ENCODE measurements around the gene CD70. TPM values are rescaled to one million over a fixed set of nuclear protein-coding genes. Genes with fewer than 3 reads are reported as not detected.

Gene CD70
- total RNA-seq, 4 donors from 2014 or later: 1.2 TPM; not detected in 3

DNA sequence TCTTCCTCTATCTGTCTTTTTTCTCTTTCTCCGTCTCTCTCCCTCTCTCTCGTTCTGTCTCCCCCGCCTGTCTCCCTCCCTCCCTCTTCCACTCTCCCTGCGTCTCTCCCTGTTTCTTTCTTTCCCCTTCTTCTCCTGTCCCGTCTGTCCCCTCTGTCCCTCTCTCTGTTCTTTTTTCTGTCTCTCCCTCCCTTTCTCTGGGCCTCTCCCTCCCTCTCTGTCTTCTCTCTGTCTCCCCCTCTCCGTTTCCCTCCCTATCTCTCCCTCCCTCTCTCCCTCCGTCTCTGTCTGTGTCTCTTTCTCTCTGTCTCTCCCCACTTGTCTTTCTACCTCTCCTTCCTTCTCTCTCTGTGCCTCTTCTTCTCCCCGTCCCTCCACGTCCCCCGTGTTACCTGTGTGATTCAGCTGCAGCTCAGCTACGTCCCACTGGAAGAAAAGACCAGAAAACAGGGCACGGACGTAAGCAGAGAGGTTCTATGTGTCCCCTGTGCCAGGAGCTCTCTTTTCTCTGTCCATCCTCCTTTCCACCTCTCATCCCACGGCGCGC lies 1.2 kb downstream of the CD70 start:
- Histone ChIP-seq H3K9me3 (no peaks in the 10 kb centered on the region), H3K36me3 (no peaks in the 10 kb centered on the region), H3K27ac (no peak overlapping the region), H3K4me1 (no peaks in the 10 kb centered on the region), H3K27me3 (peaks cover 5 to 33% of the 10 kb centered on the region in 2 donors), H3K4me3 (no peak overlapping the region)
- intact Hi-C loops (cut with DNase I; ENCODE audit: low total_unique reads): no loop called here
- no peak for DNase-seq
- TF ChIP-seq, protein P1, sequence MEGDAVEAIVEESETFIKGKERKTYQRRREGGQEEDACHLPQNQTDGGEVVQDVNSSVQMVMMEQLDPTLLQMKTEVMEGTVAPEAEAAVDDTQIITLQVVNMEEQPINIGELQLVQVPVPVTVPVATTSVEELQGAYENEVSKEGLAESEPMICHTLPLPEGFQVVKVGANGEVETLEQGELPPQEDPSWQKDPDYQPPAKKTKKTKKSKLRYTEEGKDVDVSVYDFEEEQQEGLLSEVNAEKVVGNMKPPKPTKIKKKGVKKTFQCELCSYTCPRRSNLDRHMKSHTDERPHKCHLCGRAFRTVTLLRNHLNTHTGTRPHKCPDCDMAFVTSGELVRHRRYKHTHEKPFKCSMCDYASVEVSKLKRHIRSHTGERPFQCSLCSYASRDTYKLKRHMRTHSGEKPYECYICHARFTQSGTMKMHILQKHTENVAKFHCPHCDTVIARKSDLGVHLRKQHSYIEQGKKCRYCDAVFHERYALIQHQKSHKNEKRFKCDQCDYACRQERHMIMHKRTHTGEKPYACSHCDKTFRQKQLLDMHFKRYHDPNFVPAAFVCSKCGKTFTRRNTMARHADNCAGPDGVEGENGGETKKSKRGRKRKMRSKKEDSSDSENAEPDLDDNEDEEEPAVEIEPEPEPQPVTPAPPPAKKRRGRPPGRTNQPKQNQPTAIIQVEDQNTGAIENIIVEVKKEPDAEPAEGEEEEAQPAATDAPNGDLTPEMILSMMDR (IDR thresholded peaks at IDR 0.05): no peak
- no peak for TF ChIP-seq POLR2A (IDR thresholded peaks at IDR 0.05)

GRCh38 chr19:6588508-6589345 lies 2.2 kb downstream of the CD70 start:
- no peak overlapping the region for H3K27ac ChIP-seq
- H3K9me3 ChIP-seq: no peaks in the 10 kb centered on the region
- H3K27me3 ChIP-seq: peaks cover 5 to 33% of the 10 kb centered on the region in 2 donors
- H3K4me3 ChIP-seq: no peak overlapping the region
- H3K36me3 ChIP-seq: no peaks in the 10 kb centered on the region
- no peak for DNase-seq
- TF ChIP-seq, protein P1 (IDR thresholded peaks at IDR 0.05): no peak
- no peaks in the 10 kb centered on the region for H3K4me1 ChIP-seq
- intact Hi-C loops (cut with DNase I; ENCODE audit: low total_unique reads): no loop called here

GRCh38 chr19:6587998-6588507 lies 2.9 kb downstream of the CD70 start:
- intact Hi-C loops (cut with DNase I; ENCODE audit: low total_unique reads): no loop called here
- Histone ChIP-seq H3K36me3 (no peaks in the 10 kb centered on the region), H3K27me3 (peaks cover 5 to 33% of the 10 kb centered on the region in 2 donors), H3K9me3 (no peaks in the 10 kb centered on the region), H3K27ac (no peak overlapping the region), H3K4me3 (no peak overlapping the region), H3K4me1 (no peaks in the 10 kb centered on the region)
- no peak for TF ChIP-seq POLR2A (IDR thresholded peaks at IDR 0.05)
- TF ChIP-seq, protein P1 (IDR thresholded peaks at IDR 0.05): no peak
- no peak for DNase-seq

DNA sequence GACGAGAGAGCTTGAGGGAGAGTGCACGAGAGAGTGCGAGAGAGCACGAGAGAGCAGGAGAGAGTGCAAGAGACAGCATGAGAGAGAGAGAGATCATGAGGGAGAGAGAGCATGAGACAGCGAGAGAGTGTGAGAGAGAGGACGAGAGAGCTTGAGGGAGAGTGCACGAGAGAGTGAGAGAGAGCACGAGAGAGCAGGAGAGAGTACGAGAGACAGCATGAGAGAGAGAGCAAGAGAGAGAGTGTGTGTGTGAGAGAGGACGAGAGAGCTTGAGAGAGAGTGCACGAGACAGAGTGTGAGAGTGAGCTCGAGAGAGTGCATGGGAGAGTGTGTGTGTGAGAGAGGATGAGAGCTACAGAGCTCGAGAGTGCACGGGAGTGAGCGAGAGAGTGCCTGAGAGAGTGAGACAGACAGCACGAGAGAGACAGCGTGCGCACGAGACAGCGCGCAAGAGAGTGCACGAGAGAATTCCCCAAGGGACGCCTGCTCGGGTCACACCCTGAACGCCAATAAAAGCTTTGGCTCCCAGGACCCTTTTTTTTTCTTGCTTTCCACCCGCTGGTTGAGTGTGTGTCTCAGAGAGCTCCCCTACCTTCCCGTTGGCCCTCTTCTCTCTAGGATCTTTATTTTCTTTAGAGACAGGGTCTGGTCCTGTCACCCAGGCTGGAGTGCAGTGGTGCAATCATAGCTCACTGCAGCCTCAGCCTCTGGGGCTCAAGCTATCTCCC lies 3.7 kb downstream of the CD70 start:
- Histone ChIP-seq H3K9me3 (no peaks in the 10 kb centered on the region), H3K27ac (no peak overlapping the region), H3K36me3 (no peaks in the 10 kb centered on the region), H3K4me1 (no peaks in the 10 kb centered on the region), H3K4me3 (no peak overlapping the region), H3K27me3 (peaks cover 5 to 33% of the 10 kb centered on the region in 2 donors)
- intact Hi-C loops (cut with DNase I; ENCODE audit: low total_unique reads): no loop called here
- DNase-seq: no peak
- TF ChIP-seq, protein P1 (IDR thresholded peaks at IDR 0.05): no peak
- no peak for TF ChIP-seq POLR2A (IDR thresholded peaks at IDR 0.05)

DNA sequence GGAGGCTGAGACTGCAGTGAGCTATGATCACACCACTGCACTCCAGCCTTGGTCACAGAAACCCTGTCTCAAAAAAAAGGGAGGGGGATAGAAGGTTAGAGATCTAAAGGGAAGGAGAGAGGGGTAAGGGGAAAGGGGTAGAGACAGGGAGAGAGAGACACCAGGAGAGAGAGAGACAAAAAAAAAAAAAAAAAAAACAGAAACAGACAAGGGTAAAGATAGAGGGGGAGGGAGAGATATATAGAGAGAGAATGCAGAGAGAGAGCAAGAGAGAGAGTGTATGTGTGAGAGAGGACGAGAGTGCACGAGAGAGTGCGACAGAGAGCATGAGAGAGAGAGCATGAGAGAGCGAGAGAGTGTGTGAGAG lies 4.2 kb downstream of the CD70 start:
- H3K27ac ChIP-seq: no peak overlapping the region
- TF ChIP-seq, protein P1 (IDR thresholded peaks at IDR 0.05): no peak
- no peak for TF ChIP-seq POLR2A (IDR thresholded peaks at IDR 0.05)
- H3K9me3 ChIP-seq: no peaks in the 10 kb centered on the region
- no peak overlapping the region for H3K4me3 ChIP-seq
- no peak for DNase-seq
- H3K36me3 ChIP-seq: no peaks in the 10 kb centered on the region
- intact Hi-C loops (cut with DNase I; ENCODE audit: low total_unique reads): no loop called here
- peaks cover 5 to 33% of the 10 kb centered on the region in 2 donors for H3K27me3 ChIP-seq
- no peaks in the 10 kb centered on the region for H3K4me1 ChIP-seq

All from uterus (tissue), 4 donors.